ENCODE data around the gene TAF10. TPM values are rescaled to one million over a fixed set of nuclear protein-coding genes. Genes with fewer than 3 reads are reported as not detected.

TAF10 gene
- total and polyA plus RNA-seq, 8 donors, result 53.5 to 116 (median 86.8) TPM

GRCh38 chr11:6611092-6611962, 689 bp downstream of the TAF10 start:
- H3K27me3 ChIP-seq, result no peaks in the 10 kb centered on the region
- TF ChIP-seq CTCF (IDR thresholded peaks at IDR 0.05), result no peak
- 8 to 9% methylated on average over 39 of the region's 39 CpGs for WGBS, 2 donors
- H3K4me3 ChIP-seq, result peak overlapping the region; percentile 52 to 83 (median 77)
- peaks cover 9 to 33% (median 23%) of the 10 kb centered on the region in 3 donors for H3K36me3 ChIP-seq
- peaks cover 13 to 30% (median 21%) of the 10 kb centered on the region in 3 donors for H3K4me1 ChIP-seq
- FAIRE-seq (no peak), DNase-seq (peak; percentile 47 to 89 (median 69)), ATAC-seq (peak in 1 of 4 donors; percentile 7)
- intact Hi-C loops (cut with DNase I), result loop anchor here in 1 of 3 donors (10.0 kb wide), 1 partner anchor 73 kb away; the partner anchor contains the start of gene MRPL17
- H3K27ac ChIP-seq, result peak overlapping the region; percentile 89 to 100 (median 94)
- H3K9me3 ChIP-seq, result no peaks in the 10 kb centered on the region

GRCh38 chr11:6610591-6610990, 1.4 kb downstream of the TAF10 start:
- ATAC-seq (no peak), DNase-seq (peak in 4 of 6 donors; percentile 21 to 67 (median 34)), FAIRE-seq (no peak)
- no peak for TF ChIP-seq CTCF (IDR thresholded peaks at IDR 0.05)
- H3K27ac ChIP-seq, result no peak overlapping the region
- peaks cover 20 to 38% (median 28%) of the 10 kb centered on the region in 3 donors for H3K4me1 ChIP-seq
- H3K4me3 ChIP-seq, result peak overlapping the region in 2 of 4 donors; percentile 74 to 83
- H3K36me3 ChIP-seq, result peaks cover 9 to 33% (median 23%) of the 10 kb centered on the region in 3 donors
- H3K9me3 ChIP-seq, result no peaks in the 10 kb centered on the region
- WGBS, 2 donors, result 79 to 87% methylated on average over 6 of the region's 6 CpGs
- intact Hi-C loops (cut with DNase I), result loop anchor here in 1 of 3 donors (10.0 kb wide), 1 partner anchor 74 kb away; the partner anchor contains the start of gene MRPL17
- H3K27me3 ChIP-seq, result no peaks in the 10 kb centered on the region

GRCh38 chr11:6609502-6610015, 2.5 kb downstream of the TAF10 start:
- H3K36me3 ChIP-seq, result peaks cover 9 to 33% (median 23%) of the 10 kb centered on the region in 3 donors
- no peaks in the 10 kb centered on the region for H3K9me3 ChIP-seq
- no peaks in the 10 kb centered on the region for H3K27me3 ChIP-seq
- DNase-seq, result no peak
- H3K4me1 ChIP-seq, result peaks cover 20 to 48% (median 32%) of the 10 kb centered on the region in 3 donors
- whole genome bisulfite sequencing, 2 donors, result 70 to 74% methylated on average over 8 of the region's 8 CpGs
- H3K4me3 ChIP-seq, result no peak overlapping the region
- TF ChIP-seq CTCF (IDR thresholded peaks at IDR 0.05), result no peak
- no peak for FAIRE-seq
- intact Hi-C loops (cut with DNase I), result loop anchor here in 1 of 3 donors (10.0 kb wide), 1 partner anchor 75 kb away; the partner anchor contains the start of gene MRPL17
- no peak for ATAC-seq
- no peak overlapping the region for H3K27ac ChIP-seq

DNA sequence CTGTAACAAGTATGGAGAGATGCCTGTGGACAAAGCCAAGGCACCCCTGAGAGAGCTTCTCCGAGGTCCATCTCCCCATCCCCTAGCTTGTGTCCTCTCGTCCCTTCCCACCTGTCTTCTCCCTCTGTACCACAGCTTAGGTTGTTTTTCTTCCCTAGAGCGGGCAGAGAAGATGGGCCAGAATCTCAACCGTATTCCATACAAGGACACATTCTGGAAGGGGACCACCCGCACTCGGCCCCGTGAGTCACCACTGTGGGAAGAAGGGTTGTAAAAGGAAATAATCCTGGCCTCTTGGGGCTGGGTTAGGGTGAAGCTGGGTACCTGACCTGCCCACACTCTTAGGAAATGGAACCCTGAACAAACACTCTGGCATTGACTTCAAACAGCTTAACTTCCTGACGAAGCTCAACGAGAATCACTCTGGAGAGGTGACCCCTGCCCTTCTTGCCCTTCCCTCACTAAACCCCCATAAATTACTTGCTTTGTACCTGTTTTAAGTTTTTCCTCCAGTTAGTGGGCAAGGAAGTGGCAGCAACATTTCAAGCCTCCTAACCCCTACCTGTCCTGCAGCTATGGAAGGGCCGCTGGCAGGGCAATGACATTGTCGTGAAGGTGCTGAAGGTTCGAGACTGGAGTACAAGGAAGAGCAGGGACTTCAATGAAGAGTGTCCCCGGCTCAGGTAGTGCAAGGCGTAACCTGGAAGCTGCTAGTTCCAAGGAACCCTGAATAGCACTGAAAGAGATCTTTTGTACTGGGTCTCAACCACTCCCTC, 3.1 kb downstream of the TAF10 start:
- Histone ChIP-seq H3K36me3 (peaks cover 9 to 33% (median 23%) of the 10 kb centered on the region in 3 donors), H3K9me3 (no peaks in the 10 kb centered on the region), H3K4me3 (no peak overlapping the region), H3K4me1 (peaks cover 20 to 48% (median 32%) of the 10 kb centered on the region in 3 donors), H3K27ac (no peak overlapping the region), H3K27me3 (no peaks in the 10 kb centered on the region)
- DNase-seq, result peak in 2 of 6 donors; percentile 11 to 26
- FAIRE-seq, result no peak
- no peak for TF ChIP-seq CTCF (IDR thresholded peaks at IDR 0.05)
- no peak for ATAC-seq
- WGBS, 2 donors, result 86 to 89% methylated on average over 14 of the region's 14 CpGs
- intact Hi-C loops (cut with DNase I), result no loop called here
